Measurements from ENCODE around the gene RBM28. TPM values are rescaled to one million over a fixed set of nuclear protein-coding genes. Genes with fewer than 3 reads are reported as not detected.

Gene RBM28
- total RNA-seq, 1 experiment from 2014 or later = 45.3 TPM

DNA sequence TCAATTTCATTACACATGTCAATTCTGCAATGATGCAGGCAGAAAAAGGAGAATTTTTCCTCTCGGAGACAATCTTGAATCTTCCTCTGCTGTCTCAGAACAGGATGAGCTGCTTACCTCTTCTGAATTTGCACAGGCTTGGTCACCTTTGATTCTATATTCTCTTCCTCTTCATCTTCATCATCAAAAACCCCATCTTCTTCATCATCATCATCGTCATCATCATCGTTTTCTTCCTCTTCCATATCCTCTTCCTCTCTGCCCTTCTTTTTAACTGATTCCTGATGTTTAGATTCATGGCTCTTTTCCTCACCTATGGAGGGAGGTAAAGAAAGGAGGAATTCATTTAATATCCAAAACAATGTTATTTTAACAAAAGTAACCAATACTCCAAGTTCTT is 8.0 kb downstream of the RBM28 start:
- no peak overlapping the region for H3K4me3 ChIP-seq (ENCODE audit: low read length)
- no peaks in the 10 kb centered on the region for H3K27me3 ChIP-seq (ENCODE audit: low read length)
- no peak for ATAC-seq
- H3F3A ChIP-seq (ENCODE audit: low read length, unreplicated experiment) = no peaks in the 10 kb centered on the region
- H3K27ac ChIP-seq (ENCODE audit: low read length) = no peak overlapping the region
- no peaks in the 10 kb centered on the region for H3K4me1 ChIP-seq (ENCODE audit: insufficient read depth, low read length)
- DNase-seq = no peak
- H3K4me2 ChIP-seq (ENCODE audit: low read length) = no peak overlapping the region
- no TSS peak for BruUV-seq (replicated peaks)
- no peak overlapping the region for H3K9ac ChIP-seq (ENCODE audit: low read length)
- peaks cover 55% of the 10 kb centered on the region for H3K36me3 ChIP-seq (ENCODE audit: low read depth, low read length)
- ChIA-PET CTCF (no interaction called here), POLR2A (ENCODE audit: unreplicated experiment) (no interaction called here)
- H2AFZ ChIP-seq (ENCODE audit: low read length) = no peak overlapping the region
- intact Hi-C loops (cut with micrococcal nuclease) = no loop called here
- H3K79me2 ChIP-seq (ENCODE audit: low read length) = peaks cover 14% of the 10 kb centered on the region
- no peaks in the 10 kb centered on the region for H4K20me1 ChIP-seq (ENCODE audit: low read length)
- no peaks in the 10 kb centered on the region for H3K9me3 ChIP-seq (ENCODE audit: low read length)
- H3K9me2 ChIP-seq (replicated peaks; ENCODE audit: low read length) = no peaks in the 10 kb centered on the region
- no peak for TF ChIP-seq EZH2phosphoT487 (IDR thresholded peaks at IDR 0.05; ENCODE audit: borderline replicate concordance, low read length)
- TF ChIP-seq, protein P1, sequence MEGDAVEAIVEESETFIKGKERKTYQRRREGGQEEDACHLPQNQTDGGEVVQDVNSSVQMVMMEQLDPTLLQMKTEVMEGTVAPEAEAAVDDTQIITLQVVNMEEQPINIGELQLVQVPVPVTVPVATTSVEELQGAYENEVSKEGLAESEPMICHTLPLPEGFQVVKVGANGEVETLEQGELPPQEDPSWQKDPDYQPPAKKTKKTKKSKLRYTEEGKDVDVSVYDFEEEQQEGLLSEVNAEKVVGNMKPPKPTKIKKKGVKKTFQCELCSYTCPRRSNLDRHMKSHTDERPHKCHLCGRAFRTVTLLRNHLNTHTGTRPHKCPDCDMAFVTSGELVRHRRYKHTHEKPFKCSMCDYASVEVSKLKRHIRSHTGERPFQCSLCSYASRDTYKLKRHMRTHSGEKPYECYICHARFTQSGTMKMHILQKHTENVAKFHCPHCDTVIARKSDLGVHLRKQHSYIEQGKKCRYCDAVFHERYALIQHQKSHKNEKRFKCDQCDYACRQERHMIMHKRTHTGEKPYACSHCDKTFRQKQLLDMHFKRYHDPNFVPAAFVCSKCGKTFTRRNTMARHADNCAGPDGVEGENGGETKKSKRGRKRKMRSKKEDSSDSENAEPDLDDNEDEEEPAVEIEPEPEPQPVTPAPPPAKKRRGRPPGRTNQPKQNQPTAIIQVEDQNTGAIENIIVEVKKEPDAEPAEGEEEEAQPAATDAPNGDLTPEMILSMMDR (conservative IDR thresholded peaks at IDR 0.05; ENCODE audit: low read depth, low read length) = no peak
- no peak for TF ChIP-seq EZH2 (IDR thresholded peaks at IDR 0.05; ENCODE audit: low read length, unreplicated experiment)

DNA sequence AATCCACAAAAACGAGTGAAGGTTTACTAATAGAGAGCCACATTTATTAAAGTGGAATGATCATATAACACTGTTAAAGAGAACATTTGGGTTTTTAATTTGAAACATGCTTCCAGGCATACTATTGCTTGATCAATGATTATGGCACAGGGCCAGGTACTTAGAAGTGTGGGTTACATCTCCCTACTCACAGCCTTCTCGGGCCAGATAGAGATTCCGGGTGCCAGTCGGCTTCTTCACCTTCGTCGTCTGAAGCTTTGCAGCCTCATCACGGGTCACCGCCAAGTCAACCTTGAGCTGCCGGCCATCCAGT is 19.4 kb downstream of the RBM28 start:
- Histone ChIP-seq H3K79me2 (ENCODE audit: low read length) (no peaks in the 10 kb centered on the region), H3K36me3 (ENCODE audit: low read depth, low read length) (peaks cover 60% of the 10 kb centered on the region), H3F3A (ENCODE audit: low read length, unreplicated experiment) (no peaks in the 10 kb centered on the region), H3K4me2 (ENCODE audit: low read length) (no peak overlapping the region), H4K20me1 (ENCODE audit: low read length) (no peaks in the 10 kb centered on the region), H2AFZ (ENCODE audit: low read length) (no peak overlapping the region), H3K27ac (ENCODE audit: low read length) (no peak overlapping the region), H3K4me3 (ENCODE audit: low read length) (no peak overlapping the region), H3K9ac (ENCODE audit: low read length) (no peak overlapping the region), H3K9me3 (ENCODE audit: low read length) (no peaks in the 10 kb centered on the region), H3K27me3 (ENCODE audit: low read length) (no peaks in the 10 kb centered on the region), H3K4me1 (ENCODE audit: insufficient read depth, low read length) (no peaks in the 10 kb centered on the region), H3K9me2 (replicated peaks; ENCODE audit: low read length) (no peaks in the 10 kb centered on the region)
- ATAC-seq = no peak
- DNase-seq = no peak
- POLR2A ChIA-PET (ENCODE audit: unreplicated experiment) = no interaction called here
- TF ChIP-seq EZH2phosphoT487 (IDR thresholded peaks at IDR 0.05; ENCODE audit: borderline replicate concordance, low read length) = no peak
- TF ChIP-seq, protein P1 (conservative IDR thresholded peaks at IDR 0.05; ENCODE audit: low read depth, low read length) = no peak
- TF ChIP-seq EZH2 (IDR thresholded peaks at IDR 0.05; ENCODE audit: low read length, unreplicated experiment) = no peak
- CTCF ChIA-PET = no interaction called here
- intact Hi-C loops (cut with micrococcal nuclease) = no loop called here
- BruUV-seq (replicated peaks) = no TSS peak

DNA sequence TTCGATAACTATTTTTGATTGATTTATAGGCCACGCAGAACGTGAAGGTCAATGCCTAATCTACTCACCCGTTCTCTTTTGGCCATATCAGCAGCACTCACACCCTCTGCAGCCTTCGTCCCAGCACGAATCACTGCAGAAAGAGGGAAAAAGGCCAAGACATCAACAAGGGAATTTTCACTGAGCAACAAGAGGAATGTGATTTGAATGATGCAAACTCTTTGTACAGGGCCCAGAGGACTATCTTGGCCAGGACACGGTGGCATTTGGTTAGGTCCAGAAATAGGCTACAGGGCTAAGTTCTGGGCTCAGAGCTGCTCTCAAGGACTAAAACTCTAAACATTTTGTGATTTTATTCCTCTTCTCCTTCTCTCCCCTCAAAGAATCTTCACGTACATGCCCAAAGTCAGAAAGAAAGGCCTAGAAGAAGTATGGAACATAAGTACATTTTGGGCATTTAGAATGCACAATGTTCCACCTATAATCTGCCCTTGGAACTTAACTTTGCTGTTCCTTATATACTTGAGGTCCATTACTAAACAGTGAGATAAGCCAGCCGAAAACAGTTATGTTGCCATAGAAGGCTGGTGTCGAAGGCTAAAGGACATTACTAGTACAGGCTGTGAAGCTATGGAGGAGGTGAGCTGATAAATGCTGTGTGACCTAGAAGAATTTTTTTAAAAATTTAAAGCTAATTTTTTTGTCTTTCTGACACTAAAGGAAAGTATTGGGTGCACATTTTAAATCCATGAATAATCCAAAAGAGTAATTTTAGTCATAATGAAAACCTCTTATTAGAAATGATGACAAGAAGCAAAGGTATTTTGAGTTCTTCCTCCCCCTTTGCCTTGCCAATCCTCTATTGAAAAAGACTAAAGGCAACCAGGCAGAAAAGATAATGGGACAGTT is 20.0 kb downstream of the RBM28 start:
- Histone ChIP-seq H4K20me1 (ENCODE audit: low read length) (no peaks in the 10 kb centered on the region), H3K4me1 (ENCODE audit: insufficient read depth, low read length) (no peaks in the 10 kb centered on the region), H3K4me3 (ENCODE audit: low read length) (no peak overlapping the region), H3K27me3 (ENCODE audit: low read length) (no peaks in the 10 kb centered on the region), H3K9me3 (ENCODE audit: low read length) (no peaks in the 10 kb centered on the region), H3K79me2 (ENCODE audit: low read length) (no peaks in the 10 kb centered on the region), H3K36me3 (ENCODE audit: low read depth, low read length) (peaks cover 64% of the 10 kb centered on the region), H2AFZ (ENCODE audit: low read length) (no peak overlapping the region), H3K9me2 (replicated peaks; ENCODE audit: low read length) (no peaks in the 10 kb centered on the region), H3K4me2 (ENCODE audit: low read length) (no peak overlapping the region), H3F3A (ENCODE audit: low read length, unreplicated experiment) (no peaks in the 10 kb centered on the region), H3K27ac (ENCODE audit: low read length) (no peak overlapping the region), H3K9ac (ENCODE audit: low read length) (no peak overlapping the region)
- BruUV-seq (replicated peaks) = no TSS peak
- ChIA-PET POLR2A (ENCODE audit: unreplicated experiment) (no interaction called here), CTCF (no interaction called here)
- intact Hi-C loops (cut with micrococcal nuclease) = loop anchor here (2.0 kb wide), 1 partner anchor 185 kb away; no protein-coding TSS in a partner anchor
- DNase-seq = no peak
- TF ChIP-seq EZH2 (IDR thresholded peaks at IDR 0.05; ENCODE audit: low read length, unreplicated experiment) = no peak
- TF ChIP-seq, protein P1 (conservative IDR thresholded peaks at IDR 0.05; ENCODE audit: low read depth, low read length) = no peak
- no peak for TF ChIP-seq EZH2phosphoT487 (IDR thresholded peaks at IDR 0.05; ENCODE audit: borderline replicate concordance, low read length)
- ATAC-seq = no peak

Measured in PC-3 (cell line).